SK-N-SH treated with all-trans-retinoic acid at 6 μM for 48 hours (cell line): Measurements from ENCODE around the gene WWC1.

ENCODE experiments used
- ATAC-seq: fragments of 200-7000 bp; cut with Tn5 transposase; 3 replicates; pipeline ENCODE4 v1.9.1; 2020; ENCODE audit warnings: mild to moderate bottlenecking, moderate library complexity
- ARNTL ChIP-seq: fragments of 450-650 bp; formaldehyde crosslinking; IDR thresholded peaks from 2 replicates; pipeline ENCODE4 v1.5.0; 2020; ENCODE audit warnings: low read depth, mild to moderate bottlenecking, moderate library complexity, borderline replicate concordance
- BACH2 ChIP-seq: fragments of 250-450 bp; sonication (Bioruptor Pico); IDR thresholded peaks from 2 replicates; pipeline ENCODE4 v1.9.0; 2021; ENCODE audit warnings: mild to moderate bottlenecking, borderline replicate concordance
- CSDC2 ChIP-seq: fragments of 250-450 bp; sonication (Bioruptor Pico); IDR thresholded peaks from 2 replicates; pipeline ENCODE4 v1.5.0; 2020; ENCODE audit warnings: mild to moderate bottlenecking, moderate library complexity
- GLIS3 ChIP-seq: fragments of 250-450 bp; sonication (Bioruptor Pico); IDR thresholded peaks from 2 replicates; pipeline ENCODE4 v1.5.0; 2020; ENCODE audit warnings: mild to moderate bottlenecking, moderate library complexity
- OSR1 ChIP-seq: fragments of 250-450 bp; sonication (Bioruptor Pico); IDR thresholded peaks from 2 replicates; pipeline ENCODE4 v1.8.0; 2022; ENCODE audit warnings: moderate library complexity, mild to moderate bottlenecking, inconsistent platforms
- PATZ1 ChIP-seq: fragments of 250-450 bp; sonication (Bioruptor Pico); IDR thresholded peaks from 2 replicates; pipeline ENCODE4 v1.8.0; 2020; ENCODE audit warnings: mild to moderate bottlenecking, moderate library complexity, borderline replicate concordance
- PPARA ChIP-seq: fragments of 250-450 bp; sonication (Bioruptor Pico); IDR thresholded peaks from 2 replicates; pipeline ENCODE4 v1.5.0; 2020; ENCODE audit warnings: mild to moderate bottlenecking, borderline replicate concordance
- SNAI2 ChIP-seq: fragments of 250-450 bp; sonication (Bioruptor Pico); IDR thresholded peaks from 2 replicates; pipeline ENCODE4 v1.5.0; 2020; ENCODE audit warnings: mild to moderate bottlenecking, moderate library complexity
- TCF4 ChIP-seq: fragments of 250-450 bp; sonication (Bioruptor Pico); IDR thresholded peaks from 2 replicates; pipeline ENCODE4 v1.8.0; 2021; ENCODE audit warnings: mild to moderate bottlenecking, moderate library complexity, borderline replicate concordance
- TSHZ2 ChIP-seq: fragments of 250-450 bp; sonication (Bioruptor Pico); IDR thresholded peaks from 2 replicates; pipeline ENCODE4 v1.5.0; 2020; ENCODE audit warnings: mild to moderate bottlenecking, moderate library complexity
- ZFP30 ChIP-seq: fragments of 450-650 bp; formaldehyde crosslinking; IDR thresholded peaks from 2 replicates; pipeline ENCODE4 v1.5.0; 2022; ENCODE audit warnings: mild to moderate bottlenecking, moderate library complexity
- ZNF565 ChIP-seq: fragments of 450-650 bp; formaldehyde crosslinking; conservative IDR thresholded peaks from 2 replicates; pipeline ENCODE4 v1.5.0; 2020; ENCODE audit warnings: low read depth, mild to moderate bottlenecking, moderate library complexity
- ZNF70 ChIP-seq: fragments of 450-650 bp; formaldehyde crosslinking; IDR thresholded peaks from 2 replicates; pipeline ENCODE4 v1.5.0; 2020; ENCODE audit warnings: mild to moderate bottlenecking, moderate library complexity
- ZNF8 ChIP-seq: fragments of 450-650 bp; formaldehyde crosslinking; IDR thresholded peaks from 2 replicates; pipeline ENCODE4 v1.5.0; 2020; ENCODE audit warnings: mild to moderate bottlenecking, moderate library complexity
- TF ChIP-seq, protein P1 (sequence below): fragments of 250-450 bp; sonication (Bioruptor Pico); IDR thresholded peaks from 2 replicates; pipeline ENCODE4 v1.5.1; 2021; ENCODE audit warnings: mild to moderate bottlenecking, moderate library complexity
- TF ChIP-seq, protein P2 (sequence below): fragments of 250-450 bp; sonication (Bioruptor Pico); IDR thresholded peaks from 2 replicates; pipeline ENCODE4 v1.8.0; 2021; ENCODE audit warnings: low read depth, mild to moderate bottlenecking, moderate library complexity, borderline replicate concordance
- TF ChIP-seq, protein P3 (sequence below): fragments of 250-450 bp; sonication (Bioruptor Pico); IDR thresholded peaks from 2 replicates; pipeline ENCODE4 v1.5.1; 2020; ENCODE audit warnings: low read depth, mild to moderate bottlenecking, moderate library complexity

The WWC1 gene

GRCh38 chr5:168370831-168371230, 79.4 kb downstream of the WWC1 start:
- TF ChIP-seq BACH2 (CRISPR knock-in tag) (no peak), ZFP30 (CRISPR knock-in tag) (no peak), TCF4 (CRISPR knock-in tag) (no peak), SNAI2 (CRISPR knock-in tag) (no peak)
- TF ChIP-seq, protein P1, sequence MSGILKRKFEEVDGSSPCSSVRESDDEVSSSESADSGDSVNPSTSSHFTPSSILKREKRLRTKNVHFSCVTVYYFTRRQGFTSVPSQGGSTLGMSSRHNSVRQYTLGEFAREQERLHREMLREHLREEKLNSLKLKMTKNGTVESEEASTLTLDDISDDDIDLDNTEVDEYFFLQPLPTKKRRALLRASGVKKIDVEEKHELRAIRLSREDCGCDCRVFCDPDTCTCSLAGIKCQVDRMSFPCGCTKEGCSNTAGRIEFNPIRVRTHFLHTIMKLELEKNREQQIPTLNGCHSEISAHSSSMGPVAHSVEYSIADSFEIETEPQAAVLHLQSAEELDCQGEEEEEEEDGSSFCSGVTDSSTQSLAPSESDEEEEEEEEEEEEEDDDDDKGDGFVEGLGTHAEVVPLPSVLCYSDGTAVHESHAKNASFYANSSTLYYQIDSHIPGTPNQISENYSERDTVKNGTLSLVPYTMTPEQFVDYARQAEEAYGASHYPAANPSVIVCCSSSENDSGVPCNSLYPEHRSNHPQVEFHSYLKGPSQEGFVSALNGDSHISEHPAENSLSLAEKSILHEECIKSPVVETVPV: no peak
- TF ChIP-seq, protein P2, sequence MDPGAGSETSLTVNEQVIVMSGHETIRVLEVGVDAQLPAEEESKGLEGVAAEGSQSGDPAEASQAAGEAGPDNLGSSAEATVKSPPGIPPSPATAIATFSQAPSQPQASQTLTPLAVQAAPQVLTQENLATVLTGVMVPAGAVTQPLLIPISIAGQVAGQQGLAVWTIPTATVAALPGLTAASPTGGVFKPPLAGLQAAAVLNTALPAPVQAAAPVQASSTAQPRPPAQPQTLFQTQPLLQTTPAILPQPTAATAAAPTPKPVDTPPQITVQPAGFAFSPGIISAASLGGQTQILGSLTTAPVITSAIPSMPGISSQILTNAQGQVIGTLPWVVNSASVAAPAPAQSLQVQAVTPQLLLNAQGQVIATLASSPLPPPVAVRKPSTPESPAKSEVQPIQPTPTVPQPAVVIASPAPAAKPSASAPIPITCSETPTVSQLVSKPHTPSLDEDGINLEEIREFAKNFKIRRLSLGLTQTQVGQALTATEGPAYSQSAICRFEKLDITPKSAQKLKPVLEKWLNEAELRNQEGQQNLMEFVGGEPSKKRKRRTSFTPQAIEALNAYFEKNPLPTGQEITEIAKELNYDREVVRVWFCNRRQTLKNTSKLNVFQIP (CRISPR knock-in tag): no peak
- no peak for ATAC-seq

DNA sequence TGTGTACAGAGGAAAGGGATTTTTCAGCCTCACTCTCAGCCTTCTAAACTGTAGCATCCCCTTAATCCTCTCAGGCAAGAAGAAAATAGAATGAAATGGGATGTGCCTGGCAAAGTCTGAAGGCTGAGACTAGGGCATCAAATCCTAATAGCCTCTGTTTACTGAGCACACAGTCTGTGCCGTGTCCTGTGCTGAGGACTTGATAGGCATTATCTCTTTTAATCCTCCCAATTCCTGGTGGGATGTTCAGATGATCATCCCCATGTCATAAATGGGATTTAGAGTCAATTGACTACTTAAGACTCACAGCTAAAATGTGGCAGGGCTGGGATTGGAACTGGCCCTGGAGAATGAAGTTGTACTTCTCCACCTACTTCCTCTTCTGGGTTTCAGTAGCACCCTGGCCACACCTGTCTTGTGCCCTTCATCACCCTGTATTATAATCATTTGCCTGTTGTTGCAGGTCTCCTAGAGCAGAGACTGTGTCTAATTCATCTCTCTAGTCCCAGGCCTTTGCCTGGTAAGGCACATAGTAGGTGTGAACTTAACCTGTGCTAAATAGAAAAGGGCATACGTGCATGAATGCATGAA, 81.0 kb downstream of the WWC1 start:
- TF ChIP-seq CSDC2 (CRISPR knock-in tag): no peak
- TF ChIP-seq ZNF8 (CRISPR knock-in tag): no peak
- TF ChIP-seq TCF4 (CRISPR knock-in tag): no peak
- TF ChIP-seq BACH2 (CRISPR knock-in tag): no peak
- no peak for TF ChIP-seq TSHZ2 (CRISPR knock-in tag)
- TF ChIP-seq, protein P3, sequence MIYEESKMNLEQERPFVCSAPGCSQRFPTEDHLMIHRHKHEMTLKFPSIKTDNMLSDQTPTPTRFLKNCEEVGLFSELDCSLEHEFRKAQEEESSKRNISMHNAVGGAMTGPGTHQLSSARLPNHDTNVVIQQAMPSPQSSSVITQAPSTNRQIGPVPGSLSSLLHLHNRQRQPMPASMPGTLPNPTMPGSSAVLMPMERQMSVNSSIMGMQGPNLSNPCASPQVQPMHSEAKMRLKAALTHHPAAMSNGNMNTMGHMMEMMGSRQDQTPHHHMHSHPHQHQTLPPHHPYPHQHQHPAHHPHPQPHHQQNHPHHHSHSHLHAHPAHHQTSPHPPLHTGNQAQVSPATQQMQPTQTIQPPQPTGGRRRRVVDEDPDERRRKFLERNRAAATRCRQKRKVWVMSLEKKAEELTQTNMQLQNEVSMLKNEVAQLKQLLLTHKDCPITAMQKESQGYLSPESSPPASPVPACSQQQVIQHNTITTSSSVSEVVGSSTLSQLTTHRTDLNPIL (CRISPR knock-in tag): no peak
- TF ChIP-seq ZNF565 (CRISPR knock-in tag): no peak
- no peak for TF ChIP-seq PATZ1 (CRISPR knock-in tag)
- TF ChIP-seq ARNTL: no peak
- no peak for TF ChIP-seq SNAI2 (CRISPR knock-in tag)
- TF ChIP-seq ZFP30 (CRISPR knock-in tag): no peak
- TF ChIP-seq, protein P2 (CRISPR knock-in tag): no peak
- TF ChIP-seq OSR1 (CRISPR knock-in tag): no peak
- TF ChIP-seq GLIS3 (CRISPR knock-in tag): no peak
- TF ChIP-seq ZNF70 (CRISPR knock-in tag): no peak
- TF ChIP-seq PPARA (CRISPR knock-in tag): no peak
- no peak for ATAC-seq

DNA sequence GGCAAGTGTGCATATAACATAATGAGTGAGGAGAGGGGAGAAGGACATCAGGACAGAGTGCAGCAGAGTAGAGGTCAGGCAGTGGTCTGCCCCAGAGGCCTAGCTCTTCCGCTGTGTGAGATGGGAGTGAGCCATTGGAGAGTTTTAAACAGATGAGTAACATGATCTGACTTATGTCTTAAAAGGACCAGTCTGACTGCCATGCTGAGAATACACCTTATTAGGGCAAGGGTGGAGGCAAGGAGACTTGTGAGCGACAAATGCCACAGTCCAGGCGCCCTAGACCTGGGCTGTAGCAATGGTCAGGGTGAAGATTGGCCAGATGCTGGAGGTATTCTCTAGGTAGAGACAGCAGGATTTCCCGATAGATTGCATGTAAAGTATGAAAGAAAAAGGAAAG, 83.1 kb downstream of the WWC1 start:
- TF ChIP-seq PATZ1 (CRISPR knock-in tag) (no peak), GLIS3 (CRISPR knock-in tag) (no peak), PPARA (CRISPR knock-in tag) (no peak)
- ATAC-seq: no peak
